SK-N-SH treated with all-trans-retinoic acid at 6 μM for 48 hours (cell line): ENCODE data around the gene SMOC2.

ENCODE experiments used
- ATAC-seq: fragments of 200-7000 bp; cut with Tn5 transposase; 3 replicates; pipeline ENCODE4 v1.9.1; 2020; ENCODE audit warnings: mild to moderate bottlenecking, moderate library complexity
- ARNTL ChIP-seq: fragments of 450-650 bp; formaldehyde crosslinking; IDR thresholded peaks from 2 replicates; pipeline ENCODE4 v1.5.0; 2020; ENCODE audit warnings: low read depth, mild to moderate bottlenecking, moderate library complexity, borderline replicate concordance
- BACH2 ChIP-seq: fragments of 250-450 bp; sonication (Bioruptor Pico); IDR thresholded peaks from 2 replicates; pipeline ENCODE4 v1.9.0; 2021; ENCODE audit warnings: mild to moderate bottlenecking, borderline replicate concordance
- CSDC2 ChIP-seq: fragments of 250-450 bp; sonication (Bioruptor Pico); IDR thresholded peaks from 2 replicates; pipeline ENCODE4 v1.5.0; 2020; ENCODE audit warnings: mild to moderate bottlenecking, moderate library complexity
- GLIS3 ChIP-seq: fragments of 250-450 bp; sonication (Bioruptor Pico); IDR thresholded peaks from 2 replicates; pipeline ENCODE4 v1.5.0; 2020; ENCODE audit warnings: mild to moderate bottlenecking, moderate library complexity
- OSR1 ChIP-seq: fragments of 250-450 bp; sonication (Bioruptor Pico); IDR thresholded peaks from 2 replicates; pipeline ENCODE4 v1.8.0; 2022; ENCODE audit warnings: moderate library complexity, mild to moderate bottlenecking, inconsistent platforms
- PPARA ChIP-seq: fragments of 250-450 bp; sonication (Bioruptor Pico); IDR thresholded peaks from 2 replicates; pipeline ENCODE4 v1.5.0; 2020; ENCODE audit warnings: mild to moderate bottlenecking, borderline replicate concordance
- RARB ChIP-seq: fragments of 250-450 bp; sonication (Bioruptor Pico); IDR thresholded peaks from 2 replicates; pipeline ENCODE4 v1.8.0; 2021; ENCODE audit warnings: mild to moderate bottlenecking, moderate library complexity
- SNAI2 ChIP-seq: fragments of 250-450 bp; sonication (Bioruptor Pico); IDR thresholded peaks from 2 replicates; pipeline ENCODE4 v1.5.0; 2020; ENCODE audit warnings: mild to moderate bottlenecking, moderate library complexity
- TOX ChIP-seq: fragments of 250-450 bp; sonication (Bioruptor Pico); IDR thresholded peaks from 2 replicates; pipeline ENCODE4 v1.8.0; 2021; ENCODE audit warnings: mild to moderate bottlenecking, moderate library complexity, borderline replicate concordance
- TSHZ2 ChIP-seq: fragments of 250-450 bp; sonication (Bioruptor Pico); IDR thresholded peaks from 2 replicates; pipeline ENCODE4 v1.5.0; 2020; ENCODE audit warnings: mild to moderate bottlenecking, moderate library complexity
- ZC3H10 ChIP-seq: fragments of 250-450 bp; sonication (Bioruptor Pico); IDR thresholded peaks from 2 replicates; pipeline ENCODE4 v1.5.1; 2021; ENCODE audit warnings: mild to moderate bottlenecking, moderate library complexity
- ZFP30 ChIP-seq: fragments of 450-650 bp; formaldehyde crosslinking; IDR thresholded peaks from 2 replicates; pipeline ENCODE4 v1.5.0; 2022; ENCODE audit warnings: mild to moderate bottlenecking, moderate library complexity
- ZNF565 ChIP-seq: fragments of 450-650 bp; formaldehyde crosslinking; conservative IDR thresholded peaks from 2 replicates; pipeline ENCODE4 v1.5.0; 2020; ENCODE audit warnings: low read depth, mild to moderate bottlenecking, moderate library complexity
- ZNF70 ChIP-seq: fragments of 450-650 bp; formaldehyde crosslinking; IDR thresholded peaks from 2 replicates; pipeline ENCODE4 v1.5.0; 2020; ENCODE audit warnings: mild to moderate bottlenecking, moderate library complexity
- ZNF8 ChIP-seq: fragments of 450-650 bp; formaldehyde crosslinking; IDR thresholded peaks from 2 replicates; pipeline ENCODE4 v1.5.0; 2020; ENCODE audit warnings: mild to moderate bottlenecking, moderate library complexity
- TF ChIP-seq, protein P1 (sequence below): fragments of 250-450 bp; sonication (Bioruptor Pico); IDR thresholded peaks from 2 replicates; pipeline ENCODE4 v1.8.0; 2021; ENCODE audit warnings: low read depth, mild to moderate bottlenecking, moderate library complexity, borderline replicate concordance
- TF ChIP-seq, protein P2 (sequence below): fragments of 250-450 bp; sonication (Bioruptor Pico); IDR thresholded peaks from 2 replicates; pipeline ENCODE4 v1.8.0; 2020; ENCODE audit warnings: mild to moderate bottlenecking, moderate library complexity, borderline replicate concordance
- TF ChIP-seq, protein P3 (sequence below): fragments of 250-450 bp; sonication (Bioruptor Pico); IDR thresholded peaks from 2 replicates; pipeline ENCODE4 v1.5.1; 2020; ENCODE audit warnings: low read depth, mild to moderate bottlenecking, moderate library complexity

SMOC2 gene

DNA sequence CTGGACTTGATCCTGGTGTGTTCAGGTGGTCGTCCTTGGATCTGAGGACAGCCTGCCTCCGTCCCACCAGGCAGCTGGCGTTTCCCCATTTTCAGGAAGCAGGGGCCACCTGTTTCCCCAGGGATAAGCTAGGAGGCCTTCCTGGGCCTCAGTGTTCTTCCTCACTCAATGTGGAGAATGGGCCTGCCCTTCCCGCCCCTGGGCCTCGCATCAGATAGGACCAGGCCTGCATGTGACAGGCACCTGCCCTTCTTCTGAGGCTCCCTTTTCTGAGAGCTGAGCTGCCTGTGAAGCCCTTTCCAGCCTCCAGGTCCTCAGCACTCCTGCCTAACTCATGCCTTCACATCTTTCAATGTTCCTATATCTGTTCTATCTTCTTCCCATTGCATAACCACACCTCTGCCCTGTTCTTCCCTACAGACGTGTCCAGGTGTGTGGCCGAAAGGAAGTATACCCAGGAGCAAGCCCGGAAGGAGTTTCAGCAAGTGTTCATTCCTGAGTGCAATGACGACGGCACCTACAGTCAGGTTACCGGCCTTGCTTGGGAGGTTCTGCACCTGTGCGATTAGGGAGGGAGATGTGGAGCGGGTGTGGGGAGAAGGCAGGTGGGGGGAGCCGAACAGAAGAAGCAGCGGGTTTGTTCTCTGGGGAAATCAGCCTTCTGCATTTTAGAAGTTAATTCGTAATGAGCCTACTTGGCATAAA, 85.1 kb downstream of the SMOC2 start:
- ATAC-seq = no peak
- no peak for TF ChIP-seq TSHZ2 (CRISPR knock-in tag)
- TF ChIP-seq RARB (CRISPR knock-in tag) = no peak
- TF ChIP-seq, protein P1, sequence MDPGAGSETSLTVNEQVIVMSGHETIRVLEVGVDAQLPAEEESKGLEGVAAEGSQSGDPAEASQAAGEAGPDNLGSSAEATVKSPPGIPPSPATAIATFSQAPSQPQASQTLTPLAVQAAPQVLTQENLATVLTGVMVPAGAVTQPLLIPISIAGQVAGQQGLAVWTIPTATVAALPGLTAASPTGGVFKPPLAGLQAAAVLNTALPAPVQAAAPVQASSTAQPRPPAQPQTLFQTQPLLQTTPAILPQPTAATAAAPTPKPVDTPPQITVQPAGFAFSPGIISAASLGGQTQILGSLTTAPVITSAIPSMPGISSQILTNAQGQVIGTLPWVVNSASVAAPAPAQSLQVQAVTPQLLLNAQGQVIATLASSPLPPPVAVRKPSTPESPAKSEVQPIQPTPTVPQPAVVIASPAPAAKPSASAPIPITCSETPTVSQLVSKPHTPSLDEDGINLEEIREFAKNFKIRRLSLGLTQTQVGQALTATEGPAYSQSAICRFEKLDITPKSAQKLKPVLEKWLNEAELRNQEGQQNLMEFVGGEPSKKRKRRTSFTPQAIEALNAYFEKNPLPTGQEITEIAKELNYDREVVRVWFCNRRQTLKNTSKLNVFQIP (CRISPR knock-in tag) = no peak
- no peak for TF ChIP-seq ZNF8 (CRISPR knock-in tag)
- TF ChIP-seq ARNTL = no peak
- no peak for TF ChIP-seq BACH2 (CRISPR knock-in tag)
- no peak for TF ChIP-seq SNAI2
- no peak for TF ChIP-seq OSR1 (CRISPR knock-in tag)
- TF ChIP-seq, protein P2, sequence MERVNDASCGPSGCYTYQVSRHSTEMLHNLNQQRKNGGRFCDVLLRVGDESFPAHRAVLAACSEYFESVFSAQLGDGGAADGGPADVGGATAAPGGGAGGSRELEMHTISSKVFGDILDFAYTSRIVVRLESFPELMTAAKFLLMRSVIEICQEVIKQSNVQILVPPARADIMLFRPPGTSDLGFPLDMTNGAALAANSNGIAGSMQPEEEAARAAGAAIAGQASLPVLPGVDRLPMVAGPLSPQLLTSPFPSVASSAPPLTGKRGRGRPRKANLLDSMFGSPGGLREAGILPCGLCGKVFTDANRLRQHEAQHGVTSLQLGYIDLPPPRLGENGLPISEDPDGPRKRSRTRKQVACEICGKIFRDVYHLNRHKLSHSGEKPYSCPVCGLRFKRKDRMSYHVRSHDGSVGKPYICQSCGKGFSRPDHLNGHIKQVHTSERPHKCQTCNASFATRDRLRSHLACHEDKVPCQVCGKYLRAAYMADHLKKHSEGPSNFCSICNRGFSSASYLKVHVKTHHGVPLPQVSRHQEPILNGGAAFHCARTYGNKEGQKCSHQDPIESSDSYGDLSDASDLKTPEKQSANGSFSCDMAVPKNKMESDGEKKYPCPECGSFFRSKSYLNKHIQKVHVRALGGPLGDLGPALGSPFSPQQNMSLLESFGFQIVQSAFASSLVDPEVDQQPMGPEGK (CRISPR knock-in tag) = no peak
- TF ChIP-seq CSDC2 (CRISPR knock-in tag) = no peak
- TF ChIP-seq GLIS3 (CRISPR knock-in tag) = no peak

GRCh38 chr6:168526841-168527281, 85.9 kb downstream of the SMOC2 start:
- TF ChIP-seq, protein P1 (CRISPR knock-in tag) = no peak
- TF ChIP-seq, protein P3, sequence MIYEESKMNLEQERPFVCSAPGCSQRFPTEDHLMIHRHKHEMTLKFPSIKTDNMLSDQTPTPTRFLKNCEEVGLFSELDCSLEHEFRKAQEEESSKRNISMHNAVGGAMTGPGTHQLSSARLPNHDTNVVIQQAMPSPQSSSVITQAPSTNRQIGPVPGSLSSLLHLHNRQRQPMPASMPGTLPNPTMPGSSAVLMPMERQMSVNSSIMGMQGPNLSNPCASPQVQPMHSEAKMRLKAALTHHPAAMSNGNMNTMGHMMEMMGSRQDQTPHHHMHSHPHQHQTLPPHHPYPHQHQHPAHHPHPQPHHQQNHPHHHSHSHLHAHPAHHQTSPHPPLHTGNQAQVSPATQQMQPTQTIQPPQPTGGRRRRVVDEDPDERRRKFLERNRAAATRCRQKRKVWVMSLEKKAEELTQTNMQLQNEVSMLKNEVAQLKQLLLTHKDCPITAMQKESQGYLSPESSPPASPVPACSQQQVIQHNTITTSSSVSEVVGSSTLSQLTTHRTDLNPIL (CRISPR knock-in tag) = no peak
- TF ChIP-seq ZNF8 (CRISPR knock-in tag) (no peak), PPARA (CRISPR knock-in tag) (no peak), ZNF70 (CRISPR knock-in tag) (no peak), ZFP30 (CRISPR knock-in tag) (no peak), TOX (CRISPR knock-in tag) (no peak)
- TF ChIP-seq, all 23 proteins: peak for 0
- ATAC-seq = no peak

GRCh38 chr6:168527451-168528210, 86.6 kb downstream of the SMOC2 start:
- TF ChIP-seq PPARA (CRISPR knock-in tag) (no peak), ZNF8 (CRISPR knock-in tag) (no peak), SNAI2 (no peak), ZC3H10 (no peak), ZNF565 (CRISPR knock-in tag) (no peak), GLIS3 (CRISPR knock-in tag) (no peak), RARB (CRISPR knock-in tag) (no peak), ZNF70 (CRISPR knock-in tag) (no peak), CSDC2 (CRISPR knock-in tag) (no peak), OSR1 (CRISPR knock-in tag) (no peak)
- no peak for ATAC-seq
